Right cardiac atrium (tissue), 5 donors: ENCODE results near the gene MED28. TPM values are rescaled to one million over a fixed set of nuclear protein-coding genes. Genes with fewer than 3 reads are reported as not detected.
"Not testable (repeated sequence)": the region's sequence is repeated elsewhere in the genome, so short reads cannot be mapped to it uniquely, and the experiment has no call there.

ENCODE experiments used
- ATAC-seq, 2 donors: fragments of 200-7000 bp; cut with Tn5 transposase; one replicate each; pipeline versions ENCODE4 v1.8.0 to v1.9.1; 2020; ENCODE audit warnings: moderate library complexity in 2 of 2, mild to moderate bottlenecking in 1 of 2
- DNase-seq, 3 donors: peaks; one replicate each; pipeline ENCODE4 v3.0.0-alpha.2; 2020
- H3K27ac ChIP-seq: one replicate; pipeline ENCODE4 v1.5.1; 2013; ENCODE audit warnings: mild to moderate bottlenecking, low read length, control low read depth, moderate library complexity
- H3K27me3 ChIP-seq: one replicate; pipeline ENCODE4 v1.6.1; 2013; ENCODE audit not compliant: control insufficient read depth, insufficient read depth
- H3K4me1 ChIP-seq: one replicate; pipeline ENCODE4 v1.6.1; 2013; ENCODE audit warnings: low read length; ENCODE audit not compliant: control insufficient read depth, insufficient read depth
- H3K4me3 ChIP-seq: one replicate; pipeline ENCODE4 v1.5.1; 2013; ENCODE audit warnings: low read length, control low read depth
- H3K9me3 ChIP-seq: one replicate; pipeline ENCODE4 v1.6.1; 2013; ENCODE audit warnings: low read length; ENCODE audit not compliant: control insufficient read depth
- WGBS: extraction: QIAGEN DNeasy Blood & Tissue Kit; methylation state at CpG from one replicate; pipeline ENCODE4 v1.1.7; 2013; 5-methylcytosine and 5-hydroxymethylcytosine counted together
- intact Hi-C, 4 donors: fragments of 100-400 bp; cut with DNase I; formaldehyde crosslinking; loops; one replicate each; pipeline versions ENCODE4 v1.11.0 to v1.14.0; 2022 to 2023
- long read RNA-seq, 4 donors: library from polyadenylated mRNA; unstranded; transcript quantifications; one replicate each; pipeline ENCODE4 v2.0.0, GENCODE V29; 2020 to 2021
- polyA plus RNA-seq: library from polyadenylated mRNA; stranded (reverse); fragments of 200-250 nt; gene quantifications from one replicate; pipeline ENCODE4 v1.2.3, GENCODE V29; 2013
- total RNA-seq, 4 donors: library from RNA; stranded (reverse); fragmentation: NEBNext Ultra II Directional; extraction: Animal tissue kit (Norgen Biotek cat#: 25700); gene quantifications; one replicate each; pipeline ENCODE4 v1.2.1, GENCODE V29; 2021
- donor health status: healthy with polysubstance abuse.
- donor health status: DM: no; HTN: yes; CAD: no.
- donor health status: DM: no; HTN: no; CAD: no.
- donor health status: DM: no; HTN: yes; CAD: no; lungs with severe emphysema.
- donor health status: DM: yes; HTN: yes; CAD: no.

Gene MED28, protein sequence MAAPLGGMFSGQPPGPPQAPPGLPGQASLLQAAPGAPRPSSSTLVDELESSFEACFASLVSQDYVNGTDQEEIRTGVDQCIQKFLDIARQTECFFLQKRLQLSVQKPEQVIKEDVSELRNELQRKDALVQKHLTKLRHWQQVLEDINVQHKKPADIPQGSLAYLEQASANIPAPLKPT
- total RNA-seq (10 to 100 TPM; 22.1 to 34.3 (median 29.1) TPM), polyA plus RNA-seq (10.2 TPM)
- long read RNA-seq, donor 1, full-length matches to known transcripts = 22 of 27 reads
- long read RNA-seq, donor 1, partial matches to known transcripts = 0 of 27 reads
- long read RNA-seq, donor 1, other reads (novel, unspliced or antisense) = 5 of 27 reads
- long read RNA-seq, donor 2, full-length matches to known transcripts = 10 of 12 reads
- long read RNA-seq, donor 2, partial matches to known transcripts = 0 of 12 reads
- long read RNA-seq, donor 2, other reads (novel, unspliced or antisense) = 2 of 12 reads
- long read RNA-seq, donor 3, full-length matches to known transcripts = 68 of 79 reads
- long read RNA-seq, donor 3, partial matches to known transcripts = 0 of 79 reads
- long read RNA-seq, donor 3, other reads (novel, unspliced or antisense) = 11 of 79 reads
- long read RNA-seq, donor 4, full-length matches to known transcripts = 18 of 18 reads
- long read RNA-seq, donor 4, partial matches to known transcripts = 0 of 18 reads
- long read RNA-seq, donor 4, other reads (novel, unspliced or antisense) = 0 of 18 reads

DNA sequence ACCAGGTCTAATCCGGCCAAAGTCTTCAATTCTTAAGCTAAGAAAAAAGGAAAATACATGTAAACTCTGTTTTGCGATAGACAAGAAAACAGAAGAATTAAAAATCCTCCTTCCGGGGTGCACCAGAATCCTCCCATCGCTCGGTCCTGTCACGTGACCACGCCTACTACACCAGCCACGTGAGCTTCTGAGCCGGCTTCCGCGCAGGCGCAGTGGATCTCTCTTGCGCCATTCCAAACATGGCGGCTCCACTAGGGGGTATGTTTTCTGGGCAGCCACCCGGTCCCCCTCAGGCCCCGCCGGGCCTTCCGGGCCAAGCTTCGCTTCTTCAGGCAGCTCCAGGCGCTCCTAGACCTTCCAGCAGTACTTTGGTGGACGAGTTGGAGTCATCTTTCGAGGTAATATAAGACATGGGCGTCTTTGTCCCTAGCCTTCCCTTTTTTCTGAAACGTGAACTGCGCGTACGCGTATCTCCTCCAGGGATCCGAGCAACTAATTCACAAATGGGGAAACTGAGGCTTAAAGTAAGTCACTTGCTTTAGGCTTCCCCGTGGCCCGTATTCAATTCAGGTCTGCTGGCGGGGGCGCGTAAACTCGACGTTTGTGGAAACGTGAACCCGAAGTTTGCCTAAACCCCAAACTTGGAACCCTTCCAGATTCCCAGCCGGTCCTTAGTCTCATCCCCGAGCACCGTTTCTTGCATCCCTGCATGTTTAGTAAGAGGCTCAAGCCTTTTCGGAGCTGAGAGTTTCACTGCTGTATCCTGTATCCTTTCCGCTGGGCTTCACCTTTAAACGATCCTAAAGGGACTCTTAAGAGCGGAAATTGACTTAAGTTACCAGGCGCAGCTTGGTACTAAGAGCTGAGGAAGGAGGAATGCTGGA, at the start of gene MED28:
TSS of gene MED28 (plus strand) at position 226 of the 884 bp plus-strand sequence. CDS start at position 240, 14 bp downstream.
- H3K27ac ChIP-seq = peak within 1 kb of the TSS; percentile 94
- intact Hi-C loops = no loop called here
- WGBS = under 1% methylated on average over 46 of the region's 46 CpGs
- DNase-seq = peak; percentile 96 to 98 (median 98)
- peak within 1 kb of the TSS; percentile 89 for H3K4me3 ChIP-seq
- H3K4me1 ChIP-seq = peaks cover 10% of the 10 kb centered on the region
- ATAC-seq = peak; percentile 96 to 98
- H3K27me3 ChIP-seq = no peaks in the 10 kb centered on the region
- no peaks in the 10 kb centered on the region for H3K9me3 ChIP-seq

DNA sequence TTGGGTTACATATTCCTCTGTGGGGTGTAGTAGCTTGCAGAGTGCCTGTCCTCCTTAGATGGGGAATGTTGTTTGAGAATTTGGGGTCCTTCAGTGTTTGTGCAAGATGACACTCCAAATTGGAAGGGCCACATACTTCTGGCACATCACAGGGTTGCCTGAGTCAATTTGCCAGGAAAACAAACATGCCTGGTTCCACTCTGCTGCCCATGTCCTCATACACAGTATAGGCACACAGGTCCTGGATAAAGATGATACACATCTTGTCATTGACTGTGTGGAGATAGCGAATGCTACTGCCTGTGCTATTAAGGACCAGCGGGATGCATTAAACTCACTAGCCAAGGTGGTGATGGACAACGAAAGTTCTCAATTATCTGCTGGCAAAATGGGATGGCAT, 48.6 kb upstream of the MED28 start:
- 87% methylated on average over 3 of the region's 3 CpGs for WGBS
- Histone ChIP-seq H3K4me3 (no peak overlapping the region), H3K27me3 (no peaks in the 10 kb centered on the region), H3K9me3 (no peaks in the 10 kb centered on the region), H3K27ac (no peak overlapping the region), H3K4me1 (no peaks in the 10 kb centered on the region)
- intact Hi-C loops = no loop called here
- DNase-seq (no peak), ATAC-seq (no peak)

GRCh38 chr4:17567271-17567670, 47.2 kb upstream of the MED28 start:
- Histone ChIP-seq H3K4me1 (no peaks in the 10 kb centered on the region), H3K27me3 (no peaks in the 10 kb centered on the region), H3K9me3 (no peaks in the 10 kb centered on the region), H3K4me3 (no peak overlapping the region), H3K27ac (no peak overlapping the region)
- no peak for DNase-seq
- WGBS = 72% methylated on average over 2 of the region's 2 CpGs
- no peak for ATAC-seq
- intact Hi-C loops = no loop called here

GRCh38 chr4:17574206-17574605, 40.2 kb upstream of the MED28 start:
- H3K4me3 ChIP-seq = no peak overlapping the region
- DNase-seq = no peak
- intact Hi-C loops = no loop called here

DNA sequence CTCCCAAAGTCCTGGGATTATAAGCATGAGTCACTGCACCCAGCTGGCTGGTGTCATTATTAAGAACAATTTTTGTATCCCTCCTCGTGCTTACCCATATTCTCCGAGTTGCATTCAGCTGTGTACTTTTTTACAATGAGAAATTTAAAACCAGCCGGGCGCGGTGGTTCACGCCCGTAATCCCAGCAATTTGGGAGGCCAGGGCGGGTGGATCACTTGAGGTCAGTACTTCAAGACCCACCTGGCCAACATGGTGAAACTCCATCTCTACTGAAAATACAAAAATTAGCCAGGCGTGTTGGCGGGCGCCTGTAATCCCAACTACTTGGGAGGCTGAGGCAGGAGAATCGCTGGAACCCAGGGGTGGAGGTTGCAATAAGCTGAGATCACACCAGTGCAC, 39.3 kb upstream of the MED28 start:
- H3K27ac ChIP-seq, DNase-seq, H3K9me3 ChIP-seq, ATAC-seq, H3K27me3 ChIP-seq, H3K4me3 ChIP-seq, intact Hi-C loops, H3K4me1 ChIP-seq: not testable (repeated sequence)
- 96% methylated on average over 12 of the region's 12 CpGs for WGBS

More at GRCh38 chr4:17574206-17574605, 40.2 kb upstream of the MED28 start:
- Histone ChIP-seq H3K9me3 (no peaks in the 10 kb centered on the region), H3K27ac (no peak overlapping the region), H3K4me1 (peaks cover 7% of the 10 kb centered on the region), H3K27me3 (no peaks in the 10 kb centered on the region)
- ATAC-seq = no peak
- WGBS = 95% methylated on average over 4 of the region's 4 CpGs

GRCh38 chr4:17576932-17577664, 37.3 kb upstream of the MED28 start, which contains the start of gene LAP3:
TSS of gene LAP3 (plus strand) at chr4:17577198. CDS start at chr4:17577466, 268 bp downstream.
- Histone ChIP-seq H3K27ac (peak within 1 kb of the TSS; percentile 85), H3K27me3 (no peaks in the 10 kb centered on the region), H3K4me3 (peak within 1 kb of the TSS; percentile 72), H3K4me1 (peaks cover 8% of the 10 kb centered on the region), H3K9me3 (no peaks in the 10 kb centered on the region)
- intact Hi-C loops = no loop called here
- ATAC-seq = peak; percentile 99
- DNase-seq = peak; percentile 97 to 99 (median 99)
- WGBS = under 1% methylated on average over 91 of the region's 91 CpGs

- intact Hi-C loops = no loop called here
- DNase-seq (peak; percentile 51 to 80 (median 79)), ATAC-seq (peak; percentile 17 to 36)
- H3K4me1 ChIP-seq = peaks cover 8% of the 10 kb centered on the region
- H3K4me3 ChIP-seq = peak overlapping the region; percentile 72
- H3K27me3 ChIP-seq = no peaks in the 10 kb centered on the region
- peak overlapping the region; percentile 85 for H3K27ac ChIP-seq
- 4% methylated on average over 33 of the region's 33 CpGs for WGBS
- no peaks in the 10 kb centered on the region for H3K9me3 ChIP-seq
These were observed 36.6 kb upstream of the MED28 start for GRCh38 chr4:17577665-17578481.

- no peaks in the 10 kb centered on the region for H3K27me3 ChIP-seq
- DNase-seq (no peak), ATAC-seq (no peak)
- intact Hi-C loops = no loop called here
- WGBS = 54% methylated on average over 6 of the region's 6 CpGs
- H3K27ac ChIP-seq = peak overlapping the region; percentile 85
- H3K4me1 ChIP-seq = peaks cover 8% of the 10 kb centered on the region
- no peaks in the 10 kb centered on the region for H3K9me3 ChIP-seq
- H3K4me3 ChIP-seq = peak overlapping the region; percentile 72
These were observed 36.0 kb upstream of the MED28 start for GRCh38 chr4:17578482-17578891.

DNA sequence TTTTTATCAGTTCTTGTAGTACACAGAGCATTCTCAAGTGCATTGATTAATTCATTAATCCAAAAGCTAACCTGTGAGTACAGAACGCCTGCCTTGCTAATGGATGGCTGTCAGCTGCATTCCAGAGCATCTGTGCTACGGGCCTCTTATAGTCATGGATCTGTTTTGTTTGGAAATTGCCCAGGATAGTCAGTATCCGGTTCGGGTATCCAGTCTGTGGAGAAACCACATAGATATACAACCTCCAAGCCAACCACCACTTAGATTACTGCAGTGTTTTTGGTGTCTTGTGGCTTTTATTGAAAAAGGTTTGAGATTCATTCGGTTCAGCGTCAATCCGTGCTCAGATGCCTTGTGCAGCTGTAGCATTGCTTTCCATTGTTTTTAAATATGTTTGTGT, 33.5 kb upstream of the MED28 start:
- no peak for ATAC-seq
- Histone ChIP-seq H3K27me3 (no peaks in the 10 kb centered on the region), H3K4me3 (no peak overlapping the region), H3K9me3 (no peaks in the 10 kb centered on the region), H3K27ac (peak overlapping the region; percentile 40), H3K4me1 (peaks cover 8% of the 10 kb centered on the region)
- intact Hi-C loops = no loop called here
- 52% methylated on average over 7 of the region's 7 CpGs for WGBS
- no peak for DNase-seq
